ENCODE data around the gene PON1. TPM values are rescaled to one million over a fixed set of nuclear protein-coding genes. Genes with fewer than 3 reads are reported as not detected.

The PON1 gene
- total RNA-seq: not detected

- no peak for ATAC-seq
Observed at GRCh38 chr7:95324431-95324830, at the start of gene PON1. Gene PON1 (minus strand): TSS chr7:95324532. CDS start chr7:95324475, 57 bp downstream.

GRCh38 chr7:95373323-95373722 is 49.0 kb upstream of the PON1 start:
- ATAC-seq: no peak

DNA sequence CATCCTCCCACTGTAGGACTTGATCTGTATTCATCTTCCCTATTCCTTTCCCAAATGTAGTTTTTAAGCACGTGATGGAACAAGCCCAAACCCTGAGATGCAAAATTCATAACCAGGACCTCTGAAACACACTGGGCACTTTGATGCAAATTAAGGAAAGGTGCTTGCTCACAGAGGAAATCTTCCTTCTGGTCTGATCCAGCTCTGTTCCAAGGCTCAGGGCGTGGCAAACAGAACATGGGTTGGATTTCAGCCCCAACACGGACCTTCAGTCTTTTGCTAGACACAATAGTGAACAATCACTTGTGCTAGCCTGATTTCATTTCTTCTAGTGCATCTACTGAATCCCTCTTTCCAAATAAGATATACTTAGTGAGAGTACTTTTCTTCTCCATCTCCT is 43.9 kb upstream of the PON1 start:
- ATAC-seq: peak; percentile 70

DNA sequence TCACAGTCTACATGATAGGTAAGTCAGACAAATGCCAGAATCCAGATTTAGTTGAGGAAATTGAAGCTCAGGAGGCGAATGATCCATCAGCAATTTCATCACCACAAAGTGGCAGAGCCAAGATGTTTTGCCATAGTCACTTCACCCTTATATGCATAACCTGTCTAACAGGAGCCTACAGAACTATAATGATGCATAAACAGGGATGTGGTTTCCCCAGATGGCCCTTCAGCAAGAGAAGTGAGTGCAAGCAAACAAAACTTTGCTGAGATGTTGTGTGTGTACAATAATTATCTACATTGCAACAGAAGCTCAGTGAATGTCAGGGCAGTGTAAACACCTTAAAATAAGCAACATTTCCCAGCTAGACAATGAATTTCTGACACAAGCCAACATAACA is 43.3 kb upstream of the PON1 start:
- ATAC-seq: peak; percentile 96

- ATAC-seq: no peak
Observed at GRCh38 chr7:95365151-95365550, 40.8 kb upstream of the PON1 start.

- no peak for ATAC-seq
Observed at GRCh38 chr7:95357623-95358022, 33.3 kb upstream of the PON1 start.

- no peak for ATAC-seq
Observed at GRCh38 chr7:95342642-95343307, 18.4 kb upstream of the PON1 start.

- ATAC-seq: no peak
Observed at GRCh38 chr7:95342029-95342428, 17.7 kb upstream of the PON1 start.

- ATAC-seq: no peak
Observed at GRCh38 chr7:95340491-95340890, 16.2 kb upstream of the PON1 start.

GRCh38 chr7:95338832-95339231 is 14.5 kb upstream of the PON1 start:
- ATAC-seq: no peak

DNA sequence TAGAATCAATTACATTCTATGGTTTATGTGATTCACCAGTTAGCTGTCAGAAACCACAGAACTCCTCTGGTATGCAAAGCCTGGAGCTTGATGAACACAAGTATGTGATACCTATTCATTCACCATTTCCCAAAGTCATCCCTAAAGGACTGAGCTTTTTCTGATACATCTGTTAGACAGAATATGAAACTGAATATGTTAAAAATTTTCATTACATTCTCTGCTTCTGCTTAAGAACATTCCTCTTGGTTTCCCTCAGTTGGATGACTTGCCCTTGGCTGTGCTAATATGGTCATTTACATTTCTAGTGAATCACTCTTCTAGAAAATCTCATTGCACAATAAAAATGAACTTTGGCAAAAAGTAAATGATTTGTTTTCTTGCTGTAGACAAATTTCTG is 10.8 kb upstream of the PON1 start:
- ATAC-seq: no peak

- ATAC-seq: no peak
Observed at GRCh38 chr7:95334447-95334846, 10.1 kb upstream of the PON1 start.

GRCh38 chr7:95330961-95331337 is 6.6 kb upstream of the PON1 start:
- ATAC-seq: no peak

DNA sequence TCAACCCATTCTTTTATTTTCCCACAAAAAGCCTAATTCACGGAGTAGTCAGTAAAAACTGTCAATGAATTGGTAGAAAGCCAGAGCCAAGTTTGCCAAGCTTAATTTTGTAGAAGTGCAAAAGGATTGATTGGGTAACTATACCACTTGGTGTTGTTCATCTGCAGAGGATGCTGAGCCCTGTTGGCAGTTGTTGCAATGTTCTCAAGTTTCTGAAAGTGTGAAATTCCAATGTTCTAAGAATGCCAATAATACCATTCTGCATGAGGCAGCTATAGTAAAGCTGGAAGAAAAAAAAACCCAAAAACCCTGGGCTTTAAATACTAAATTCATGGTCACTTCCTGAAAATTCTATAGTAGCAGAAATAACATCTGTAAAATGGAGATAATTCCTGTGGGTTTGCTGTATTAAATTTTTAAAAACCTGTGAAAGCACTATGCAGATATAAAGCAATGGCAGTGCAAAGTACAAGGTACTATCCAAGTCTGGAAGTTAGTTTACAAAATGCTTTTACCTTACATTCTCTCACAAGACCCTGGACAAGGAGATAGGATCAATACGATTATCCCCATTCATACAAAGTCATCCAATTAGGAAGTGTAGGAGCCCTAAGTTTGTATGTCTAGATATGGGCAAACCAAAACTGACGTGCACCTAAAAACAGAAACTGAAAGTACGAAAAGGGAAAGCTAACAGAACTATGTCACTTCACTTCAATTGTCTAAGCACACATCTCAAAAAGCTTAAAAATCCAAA is 6.0 kb upstream of the PON1 start:
- no peak for ATAC-seq

DNA sequence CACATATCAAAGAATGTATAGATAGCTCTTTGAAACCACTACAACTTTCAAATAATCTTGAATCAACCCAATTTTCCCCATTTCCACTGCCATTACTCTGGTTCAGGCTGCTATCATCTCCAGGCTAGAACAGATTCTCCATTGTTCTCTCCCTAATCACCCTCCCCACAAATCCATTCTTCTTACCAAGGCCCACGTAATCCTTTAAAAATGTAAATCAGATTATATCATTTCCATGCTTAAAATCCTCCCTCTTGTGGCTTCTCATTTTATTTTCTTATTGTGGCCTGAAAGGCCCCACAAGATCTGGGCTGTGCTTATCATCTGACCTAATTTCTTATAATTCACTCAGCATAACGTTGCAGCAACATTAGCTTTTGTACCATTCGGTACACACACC is 3.0 kb upstream of the PON1 start:
- no peak for ATAC-seq

GRCh38 chr7:95323410-95324129 is 762 bp downstream of the PON1 start:
- no peak for ATAC-seq

- no peak for ATAC-seq
Observed at GRCh38 chr7:95322854-95323253, 1.5 kb downstream of the PON1 start.

GRCh38 chr7:95322396-95322795 is 1.9 kb downstream of the PON1 start:
- no peak for ATAC-seq

DNA sequence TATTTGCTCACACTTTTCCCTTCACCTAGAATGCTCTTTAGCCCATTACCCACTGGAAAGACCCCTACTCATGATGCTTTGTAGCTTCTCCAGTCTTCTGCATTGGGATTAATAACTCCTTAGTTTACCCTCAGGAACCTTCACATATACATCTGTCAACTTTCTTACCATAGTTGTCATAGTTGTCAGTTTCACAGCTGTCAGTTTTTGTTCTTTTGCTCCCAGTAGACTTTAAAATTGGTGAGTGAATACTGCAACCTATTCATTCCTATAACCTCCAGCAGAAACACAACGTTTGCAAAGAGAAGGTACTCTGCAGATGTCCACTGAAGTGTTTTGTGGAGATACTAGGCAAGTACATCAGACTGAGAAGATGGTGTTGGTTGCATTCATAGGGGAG is 2.6 kb downstream of the PON1 start:
- ATAC-seq: no peak

DNA sequence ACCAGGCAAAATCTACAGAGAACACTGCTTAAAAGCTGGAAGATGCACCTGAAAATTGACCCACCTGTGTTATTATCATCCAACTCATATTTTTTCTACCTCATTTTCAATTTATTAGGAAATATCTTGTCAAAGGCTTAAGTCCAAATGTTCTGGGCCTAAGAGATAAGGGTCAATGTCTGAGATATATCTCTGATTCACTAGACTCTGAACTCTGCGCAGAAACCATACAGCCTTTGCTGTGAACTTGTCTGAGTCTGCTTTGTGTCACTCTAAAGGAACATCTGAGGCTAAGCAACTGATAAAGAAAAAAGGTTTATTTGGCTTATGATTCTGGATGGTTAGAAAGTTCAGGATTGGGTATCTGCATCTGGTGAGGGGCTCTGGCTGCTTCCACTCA is 3.7 kb downstream of the PON1 start:
- no peak for ATAC-seq

DNA sequence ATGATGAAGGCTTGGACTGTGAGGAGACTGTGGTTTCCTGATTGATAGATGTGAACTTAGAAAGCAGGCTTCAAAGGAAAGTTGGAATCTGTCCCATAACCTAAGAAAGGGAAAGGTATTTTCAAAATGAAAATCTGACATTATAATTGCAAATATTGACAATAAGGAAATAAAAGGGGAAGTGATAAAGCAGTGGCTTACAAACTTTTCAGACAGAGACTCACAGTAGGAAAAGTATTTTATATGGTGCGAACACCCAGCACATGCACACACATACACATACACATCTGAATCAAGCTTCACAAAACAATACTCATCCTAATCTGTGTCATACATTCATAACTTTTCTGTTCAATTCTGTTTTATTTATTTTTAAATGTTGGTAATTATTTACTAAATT is 4.8 kb downstream of the PON1 start:
- no peak for ATAC-seq

GRCh38 chr7:95318501-95319100 is 5.7 kb downstream of the PON1 start:
- no peak for ATAC-seq

- no peak for ATAC-seq
Observed at GRCh38 chr7:95317966-95318365, 6.4 kb downstream of the PON1 start.

All from esophagus mucosa (tissue), 1 donor.